GM21390 (cell line): Measurements from ENCODE around the gene MSH3.
"Not testable (repeated sequence)": the region's sequence is repeated elsewhere in the genome, so short reads cannot be mapped to it uniquely, and the experiment has no call there.

ENCODE experiments used
- ATAC-seq: cut with Tn5 transposase; IDR thresholded peaks from one replicate; pipeline ENCODE4 v1.9.1; 2021; ENCODE audit not compliant: unreplicated experiment

The MSH3 gene

DNA sequence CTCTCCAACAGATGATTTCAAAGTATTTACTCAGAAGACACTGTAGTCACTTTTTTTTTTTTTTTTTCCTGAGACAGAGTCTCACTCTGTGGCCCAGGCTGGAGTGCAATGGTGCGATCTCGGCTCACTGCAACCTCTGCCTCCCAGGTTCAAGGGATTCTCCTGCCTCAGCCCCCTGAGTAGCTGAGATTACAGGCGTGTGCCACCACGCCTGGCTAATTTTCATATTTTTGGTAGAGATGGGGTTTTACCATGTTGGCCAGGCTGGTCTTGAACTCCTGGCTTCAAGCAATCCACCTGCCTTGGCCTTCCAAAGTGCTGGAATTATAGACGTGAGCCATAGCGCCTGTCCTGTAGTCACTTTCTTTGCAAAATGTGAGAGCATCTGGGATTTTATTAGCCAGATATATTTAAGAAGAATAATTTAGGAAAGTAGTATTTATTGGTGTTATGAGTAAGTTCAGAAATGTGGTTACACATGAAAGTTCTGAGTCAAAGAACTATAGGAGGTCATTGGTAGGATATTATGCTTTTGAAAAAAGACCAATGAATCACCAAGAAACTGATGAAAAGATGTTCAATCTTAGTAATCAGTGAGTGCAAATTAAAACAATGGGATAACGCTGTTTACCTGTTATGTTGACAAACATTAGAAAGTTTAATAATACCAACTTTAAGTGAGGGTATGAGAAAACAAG lies 135.0 kb downstream of the MSH3 start:
- not testable (repeated sequence) for ATAC-seq

GRCh38 chr5:80790698-80791097 lies 136.2 kb downstream of the MSH3 start:
- no peak for ATAC-seq

DNA sequence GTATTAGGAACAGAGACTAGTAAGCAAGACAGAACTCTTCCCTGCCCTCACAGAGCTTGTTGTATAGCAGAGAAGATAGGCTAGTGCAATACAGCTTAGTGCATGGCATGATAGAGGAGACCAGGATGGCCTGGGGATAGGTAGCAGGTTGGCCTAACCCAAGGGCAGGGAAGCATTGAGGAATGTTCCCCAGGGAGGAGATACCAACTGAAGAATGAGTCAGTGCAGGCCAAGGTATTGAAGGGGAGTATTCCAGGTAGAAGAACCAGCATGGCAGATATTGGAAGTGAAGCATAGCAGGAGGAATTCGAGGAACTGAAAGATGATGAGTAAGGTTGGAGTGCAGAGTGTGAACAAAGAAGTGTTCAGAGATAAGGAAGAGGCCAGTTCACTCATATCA lies 138.9 kb downstream of the MSH3 start:
- ATAC-seq, result no peak

DNA sequence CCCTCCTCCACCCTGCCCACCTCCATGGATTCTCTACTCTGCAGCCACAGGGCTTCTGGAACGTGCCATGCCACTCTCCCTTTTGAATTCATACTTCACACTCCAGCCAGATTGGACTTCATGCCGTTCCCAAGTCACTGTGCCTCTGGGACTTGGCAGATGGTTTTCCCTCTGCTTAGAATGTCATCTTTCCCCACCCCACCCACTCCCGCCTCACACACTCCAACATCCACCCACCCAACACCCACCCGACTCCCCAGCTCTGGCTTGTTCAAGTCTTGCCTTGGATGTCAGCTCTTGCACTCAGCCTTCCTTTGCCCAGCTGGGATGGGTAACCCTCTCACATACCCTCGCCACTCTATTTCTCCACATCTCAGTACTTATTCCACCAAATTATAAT lies 142.4 kb downstream of the MSH3 start:
- ATAC-seq, result no peak

- ATAC-seq, result no peak
Measured at GRCh38 chr5:80797428-80798024, 143.1 kb downstream of the MSH3 start.

DNA sequence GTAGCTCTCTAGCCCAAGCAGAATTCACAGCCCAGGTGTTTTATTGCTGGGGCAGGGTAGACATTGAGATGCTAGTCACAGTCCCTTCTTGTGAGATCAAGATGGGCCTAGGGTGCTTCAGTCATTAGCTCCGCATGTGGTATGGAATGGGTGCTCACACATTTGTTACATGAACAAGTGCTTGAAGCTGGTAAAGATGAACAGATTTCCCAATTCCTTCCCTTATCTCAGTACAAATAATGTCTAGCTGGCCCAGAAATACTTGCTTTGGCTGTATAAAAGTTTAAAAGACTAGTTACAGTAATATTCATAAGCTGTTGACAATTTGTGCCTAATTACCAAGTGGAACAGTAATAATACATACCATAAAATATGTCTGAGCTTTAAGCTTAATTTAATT lies 143.7 kb downstream of the MSH3 start:
- ATAC-seq, result no peak

DNA sequence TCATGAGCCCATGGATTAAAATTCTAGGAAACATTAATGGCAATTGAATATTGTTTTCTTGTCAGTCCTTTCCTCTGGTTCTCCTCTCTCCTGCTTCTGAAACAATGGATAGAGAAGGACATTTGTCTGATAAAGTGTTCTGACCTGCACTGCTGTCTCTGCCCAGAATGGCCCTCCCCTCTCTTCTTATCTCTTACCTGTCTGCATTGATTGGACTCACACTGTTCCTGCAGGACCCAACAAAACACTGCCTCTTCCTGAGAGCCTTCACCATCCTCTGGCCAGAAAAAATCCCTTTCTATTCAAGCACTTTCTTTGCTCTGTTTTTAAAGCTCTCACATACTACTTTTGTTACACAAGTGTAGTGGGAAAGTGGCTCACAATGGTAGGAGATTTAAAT lies 144.2 kb downstream of the MSH3 start:
- no peak for ATAC-seq

GRCh38 chr5:80799041-80799440 lies 144.6 kb downstream of the MSH3 start:
- no peak for ATAC-seq

GRCh38 chr5:80799573-80799972 lies 145.1 kb downstream of the MSH3 start:
- no peak for ATAC-seq

DNA sequence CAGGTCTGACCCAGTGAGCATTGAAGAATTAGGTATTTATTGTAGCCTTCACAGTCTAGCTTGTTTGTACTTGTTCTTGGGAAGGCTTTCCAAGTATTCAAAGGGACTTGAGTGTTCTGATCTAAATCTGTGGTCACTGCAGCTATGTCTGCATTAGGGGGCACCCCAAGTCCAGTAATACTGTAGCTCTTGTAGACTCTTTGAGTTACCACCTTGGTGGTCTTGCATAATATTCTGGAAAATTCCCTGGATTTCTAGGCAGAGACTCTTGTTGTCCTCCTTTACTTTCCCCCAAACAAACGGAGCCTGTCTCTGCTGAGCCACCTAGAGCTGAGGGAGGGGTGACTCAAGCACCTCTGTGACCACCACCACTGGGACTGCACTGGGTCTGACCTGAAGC lies 149.9 kb downstream of the MSH3 start:
- no peak for ATAC-seq

- ATAC-seq, result no peak
Measured at GRCh38 chr5:80805038-80805437, 150.6 kb downstream of the MSH3 start.

GRCh38 chr5:80806929-80807328 lies 152.5 kb downstream of the MSH3 start:
- ATAC-seq, result no peak

- ATAC-seq, result no peak
Measured at GRCh38 chr5:80809451-80809850, 155.0 kb downstream of the MSH3 start.

GRCh38 chr5:80810425-80810824 lies 156.0 kb downstream of the MSH3 start:
- no peak for ATAC-seq

DNA sequence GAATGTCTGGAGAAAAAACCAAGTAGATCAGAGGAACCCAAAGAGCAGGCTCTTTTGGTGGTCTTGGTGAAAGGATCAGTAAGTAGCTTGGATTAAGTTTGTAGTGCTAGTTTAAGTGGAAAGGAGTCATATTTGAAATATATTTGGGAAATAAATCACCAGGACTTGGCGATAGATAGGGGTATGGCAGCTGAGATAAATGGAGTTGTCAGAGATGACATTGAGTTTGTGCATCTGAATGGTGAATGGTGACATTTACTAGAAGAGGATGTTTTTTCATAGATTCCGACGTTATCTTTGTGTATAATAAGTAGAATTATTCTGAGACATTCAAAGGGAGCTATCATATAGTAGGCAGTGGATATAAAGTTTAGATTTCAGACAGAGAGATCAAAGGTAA lies 162.1 kb downstream of the MSH3 start:
- ATAC-seq, result no peak

DNA sequence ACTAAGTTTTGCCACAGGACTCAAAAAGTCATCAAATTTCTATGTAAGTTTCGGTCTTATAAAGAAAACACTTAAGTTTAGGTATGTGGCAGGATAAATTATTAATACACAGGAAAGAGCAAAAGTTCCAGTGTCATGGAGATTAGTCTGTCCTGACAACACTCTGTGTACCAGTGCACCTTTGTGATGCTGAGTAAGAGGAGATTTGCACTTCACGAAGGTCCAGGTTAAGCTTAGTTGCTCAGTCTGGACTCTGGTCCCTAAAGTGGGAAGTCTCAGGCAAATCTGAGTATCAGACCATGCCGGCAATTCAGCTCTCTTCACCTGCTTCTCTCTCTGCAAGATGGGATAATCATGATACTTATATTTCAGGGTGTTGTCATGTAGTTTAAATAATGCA lies 166.2 kb downstream of the MSH3 start:
- no peak for ATAC-seq

DNA sequence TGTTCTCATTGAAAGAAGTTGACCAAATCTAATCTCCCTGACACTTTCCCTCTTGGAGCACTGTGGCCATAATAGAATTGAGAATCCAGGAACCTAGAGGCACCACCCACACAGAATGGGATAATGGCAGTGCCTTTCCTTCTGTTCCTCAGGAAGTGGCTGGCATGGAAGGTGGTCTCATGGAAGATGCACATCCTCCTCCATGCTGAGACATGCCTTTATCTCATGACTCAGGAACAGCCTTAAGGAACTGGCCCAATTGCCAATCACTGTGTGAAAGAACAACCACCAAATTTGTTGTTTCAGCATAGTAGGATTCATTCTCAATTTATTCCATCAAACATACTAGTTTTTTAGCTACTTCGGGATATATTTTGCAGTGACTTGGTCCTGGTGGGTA lies 168.2 kb downstream of the MSH3 start:
- no peak for ATAC-seq

GRCh38 chr5:80824159-80824558 lies 169.7 kb downstream of the MSH3 start:
- ATAC-seq, result not testable (repeated sequence)

DNA sequence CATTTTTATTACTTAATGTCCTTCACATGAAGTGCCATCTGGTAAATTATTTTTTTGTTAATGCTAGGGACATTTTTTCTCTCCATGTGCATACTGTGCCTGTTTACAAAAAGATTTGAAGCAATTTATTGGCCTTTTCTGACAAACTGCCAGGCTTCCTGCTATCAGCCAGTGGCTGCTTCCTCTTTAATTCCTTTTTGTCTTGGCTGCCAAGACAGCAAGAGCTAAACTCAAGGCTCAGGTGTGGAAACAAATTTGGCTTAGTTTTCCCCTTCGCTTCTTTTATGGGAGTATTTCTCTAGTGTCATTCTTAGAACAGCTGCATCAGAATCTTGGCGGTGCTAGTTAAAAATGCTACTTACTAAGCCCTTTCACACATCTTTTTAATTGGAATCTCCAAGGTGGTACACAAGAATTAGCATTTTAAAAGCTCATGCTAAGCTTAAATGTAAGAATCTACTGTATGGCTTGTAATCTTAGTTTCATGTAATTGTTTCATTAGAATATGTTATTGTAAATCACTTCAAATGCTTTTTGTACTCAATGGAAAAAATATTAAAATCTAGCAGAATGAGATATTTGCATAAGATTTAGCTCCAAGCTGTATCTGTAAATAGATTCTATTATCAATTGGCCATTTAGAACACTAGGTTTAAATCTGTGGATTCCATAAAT lies 171.5 kb downstream of the MSH3 start:
- ATAC-seq, result no peak

GRCh38 chr5:80834710-80835109 lies 180.3 kb downstream of the MSH3 start:
- no peak for ATAC-seq

DNA sequence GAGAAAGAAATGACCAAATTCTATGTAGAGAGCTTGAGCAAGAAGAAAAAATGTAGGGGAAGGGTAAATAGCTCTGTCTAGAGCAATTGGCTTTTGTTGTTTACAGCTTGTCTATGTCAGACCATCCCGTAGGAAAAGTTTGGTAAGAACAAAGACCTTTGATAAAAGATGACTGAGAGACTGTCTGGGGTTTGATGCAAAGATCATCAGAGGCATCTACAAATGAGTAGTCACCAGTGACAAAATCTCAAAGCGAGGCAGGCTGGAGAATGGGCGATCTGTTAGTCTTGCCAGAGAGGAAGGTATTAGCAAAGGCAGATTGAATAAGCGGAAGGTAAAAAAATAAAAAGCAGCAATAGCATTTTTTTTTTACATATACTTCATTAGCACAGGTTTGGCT lies 180.7 kb downstream of the MSH3 start:
- no peak for ATAC-seq

GRCh38 chr5:80837679-80838078 lies 183.2 kb downstream of the MSH3 start:
- peak; percentile 94 for ATAC-seq
